Endothelial cell of umbilical vein (primary cell): ENCODE measurements around the gene USP12. TPM values are rescaled to one million over a fixed set of nuclear protein-coding genes. Genes with fewer than 3 reads are reported as not detected.

ENCODE experiments used
- BruUV-seq: library from RNA; stranded (reverse); fragments of 400-500 nt; replicated peaks from 2 replicates; lab custom pipeline; 2021; lab: Mats Ljungman, UMichigan
- CTCF ChIA-PET: fragments of 300-600, 350-600 bp; sonication (Branson Sonifier 250); formaldehyde crosslinking; loops from one replicate; lab custom pipeline; 2021; ENCODE audit warnings: antibody characterized with exemption, inconsistent platforms; lab: Charles Lee
- POLR2A ChIA-PET: fragments of 300-600, 350-600 bp; sonication (Branson Sonifier 250); formaldehyde crosslinking; loops from one replicate; lab custom pipeline; 2021; ENCODE audit warnings: antibody characterized with exemption, inconsistent platforms; lab: Charles Lee
- DNase-seq: peaks from one replicate; pipeline ENCODE4 v3.0.0-alpha.2; 2011; ENCODE audit warnings: low read depth, low spot score
- FAIRE-seq: peaks from 2 replicates; lab custom pipeline; 2011; peaks lifted over from hg19 to GRCh38; lab: Jason Lieb, UNC
- H2AFZ ChIP-seq: 2 replicates; pipeline ENCODE4 v1.6.0; 2012; ENCODE audit warnings: low read depth, low read length, control low read depth, inconsistent platforms
- H3K27ac ChIP-seq: 2 replicates; pipeline ENCODE4 v1.5.1; 2011; ENCODE audit warnings: low read depth, mild to moderate bottlenecking, control low read depth, low read length, moderate library complexity; ENCODE audit not compliant: insufficient read depth
- H3K27me3 ChIP-seq, 2 experiments: 2 replicates each; pipeline versions ENCODE4 v1.6.0 to v1.6.1; 2011; ENCODE audit warnings: low read length in 2 of 2, mixed read lengths in 1 of 2; ENCODE audit not compliant: control insufficient read depth in 2 of 2, insufficient read depth in 2 of 2
- H3K36me3 ChIP-seq, 2 experiments: 2 replicates in 1 of 2; 3 replicates in 1 of 2; pipeline ENCODE4 v1.5.1; 2011; ENCODE audit warnings: low read length in 2 of 2, mild to moderate bottlenecking in 1 of 2, moderate library complexity in 1 of 2; ENCODE audit not compliant: control insufficient read depth in 2 of 2, insufficient read depth in 2 of 2; ENCODE audit errors: extremely low read depth in 1 of 2
- H3K4me1 ChIP-seq: 3 replicates; pipeline ENCODE4 v1.5.1; 2011; ENCODE audit warnings: mild to moderate bottlenecking, low read length; ENCODE audit not compliant: control insufficient read depth, insufficient read depth; ENCODE audit errors: extremely low read depth
- H3K4me2 ChIP-seq: 2 replicates; pipeline ENCODE4 v1.6.1; 2011; ENCODE audit warnings: low read length, control low read depth, mixed read lengths; ENCODE audit not compliant: insufficient read depth
- H3K4me3 ChIP-seq, 3 experiments: fragments of 200-600 bp in 1 of 3; sonication (generic), shearing (Covaris generic) in 1 of 3; replicated peaks in 1 of 3; 2 replicates each; pipeline ENCODE4 v1.5.1; 2011 to 2016; ENCODE audit warnings: control low read depth in 3 of 3, low read length in 3 of 3, mild to moderate bottlenecking in 2 of 3, inconsistent platforms in 1 of 3, low read depth in 1 of 3, moderate library complexity in 1 of 3; ENCODE audit not compliant: insufficient read depth in 1 of 3
- H3K79me2 ChIP-seq: 2 replicates; pipeline ENCODE4 v1.6.0; 2012; ENCODE audit warnings: low read length, inconsistent platforms; ENCODE audit not compliant: control insufficient read depth, insufficient read depth
- H3K9ac ChIP-seq: replicated peaks from 2 replicates; pipeline ENCODE3; 2011; ENCODE audit warnings: low read length, control low read depth; ENCODE audit not compliant: insufficient read depth; ENCODE audit errors: extremely low read depth
- H3K9me1 ChIP-seq: replicated peaks from 3 replicates; pipeline ENCODE4 v1.6.0; 2011; ENCODE audit warnings: mild to moderate bottlenecking, low read length; ENCODE audit not compliant: control insufficient read depth, insufficient read depth; ENCODE audit errors: extremely low read depth
- H3K9me3 ChIP-seq: replicated peaks from 2 replicates; pipeline ENCODE4 v1.5.1; 2012; ENCODE audit warnings: low read length, inconsistent platforms; ENCODE audit not compliant: control insufficient read depth, insufficient read depth
- H4K20me1 ChIP-seq: replicated peaks from 2 replicates; pipeline ENCODE3; 2011; ENCODE audit warnings: mild to moderate bottlenecking, low read length; ENCODE audit not compliant: control insufficient read depth, insufficient read depth; ENCODE audit errors: extremely low read depth
- CTCF ChIP-seq, 2 donors: IDR thresholded peaks; 1 replicate in 1 of 2; 2 replicates in 1 of 2; pipeline ENCODE4 v1.5.1; 2011; ENCODE audit warnings: low read length in 2 of 2, mild to moderate bottlenecking in 2 of 2, moderate library complexity in 2 of 2, control low read depth in 1 of 2, inconsistent platforms in 1 of 2, low read depth in 1 of 2; ENCODE audit not compliant: insufficient read depth in 1 of 2; ENCODE audit errors: extremely low read depth in 1 of 2
- EZH2 ChIP-seq: IDR thresholded peaks from 2 replicates; pipeline ENCODE4 v1.6.1; 2012; ENCODE audit warnings: borderline replicate concordance, low read depth, mild to moderate bottlenecking, moderate library complexity, low read length, inconsistent platforms; ENCODE audit not compliant: severe bottlenecking
- FOS ChIP-seq: IDR thresholded peaks from 2 replicates; pipeline ENCODE4 v1.6.1; 2011; ENCODE audit warnings: mild to moderate bottlenecking, low read length, moderate library complexity, borderline replicate concordance; ENCODE audit not compliant: insufficient read depth
- GATA2 ChIP-seq: IDR thresholded peaks from 2 replicates; pipeline ENCODE4 v1.7.0; 2011; ENCODE audit warnings: low read depth, mild to moderate bottlenecking, moderate library complexity, mixed read lengths, low read length; ENCODE audit not compliant: insufficient read length, insufficient read depth
- JUN ChIP-seq: IDR thresholded peaks from 2 replicates; pipeline ENCODE4 v1.6.1; 2011; ENCODE audit warnings: borderline replicate concordance, low read depth; ENCODE audit not compliant: insufficient read length, insufficient read depth
- MAX ChIP-seq: IDR thresholded peaks from 2 replicates; pipeline ENCODE4 v1.6.1; 2011; ENCODE audit not compliant: insufficient read depth, insufficient read length
- MYC ChIP-seq: IDR thresholded peaks from one replicate; pipeline ENCODE4 v1.6.1; 2011; ENCODE audit warnings: mild to moderate bottlenecking, low read depth, low read length
- POLR2A ChIP-seq: IDR thresholded peaks from 2 replicates; pipeline ENCODE4 v1.6.1; 2012; ENCODE audit warnings: low read depth, mild to moderate bottlenecking, control low read depth, low read length
- POLR2AphosphoS5 ChIP-seq: IDR thresholded peaks from 2 replicates; pipeline ENCODE4 v1.6.1; 2012; ENCODE audit warnings: low read depth, mild to moderate bottlenecking, control low read depth, low read length, moderate library complexity; ENCODE audit not compliant: insufficient read depth
- dilution Hi-C: fragments of 300-500 bp; cut with MboI; formaldehyde crosslinking; loops from one replicate; pipeline ENCODE4 v1.15.0; 2019; ENCODE audit warnings: low sequenced_read_pairs; ENCODE audit not compliant: extremely low pct_ligation_motif_present
- intact Hi-C: fragments of 100-400 bp; cut with micrococcal nuclease; formaldehyde crosslinking; loops from one replicate; pipeline ENCODE4 v1.10.0; 2022
- polyA plus RNA-seq, 4 experiments: library from polyadenylated mRNA; depleted of rRNA in 3 of 4; stranded (reverse) in 3 of 4; unstranded in 1 of 4; fragments of >200 nt; gene quantifications; 2 replicates each; pipeline versions ENCODE4 v1.2.1 to v1.2.3, GENCODE V29; 2011 to 2012; ENCODE audit warnings: missing spikeins in 1 of 4
- total RNA-seq: library from RNA; stranded (reverse); gene quantifications from 2 replicates; pipeline ENCODE4 v1.2.3, GENCODE V29; 2021

The USP12 gene
- total and polyA plus RNA-seq, 2 donors (not counting 3 experiments of a cell fraction or from before 2014, with no cell fraction given) = 6.2 to 33.4 TPM

DNA sequence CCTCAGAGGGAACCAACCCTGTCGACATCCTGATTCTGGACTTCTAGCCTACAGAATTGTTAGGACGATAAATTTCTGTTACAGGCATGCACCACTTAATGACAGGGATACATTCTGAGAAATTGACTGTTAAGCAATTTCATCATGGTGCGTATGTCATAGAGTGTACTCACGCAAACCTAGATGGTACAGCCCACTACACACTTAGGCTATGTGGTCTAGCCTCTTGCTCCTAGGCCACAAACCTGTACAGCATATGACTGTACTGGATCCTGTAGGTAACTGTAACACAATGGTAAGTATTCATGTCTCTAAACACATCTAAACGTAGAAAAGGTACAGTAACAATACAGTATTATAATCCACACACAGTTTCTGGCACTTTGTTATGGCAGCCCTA, 13.3 kb downstream of the USP12 start:
- intact Hi-C loops = no loop called here

DNA sequence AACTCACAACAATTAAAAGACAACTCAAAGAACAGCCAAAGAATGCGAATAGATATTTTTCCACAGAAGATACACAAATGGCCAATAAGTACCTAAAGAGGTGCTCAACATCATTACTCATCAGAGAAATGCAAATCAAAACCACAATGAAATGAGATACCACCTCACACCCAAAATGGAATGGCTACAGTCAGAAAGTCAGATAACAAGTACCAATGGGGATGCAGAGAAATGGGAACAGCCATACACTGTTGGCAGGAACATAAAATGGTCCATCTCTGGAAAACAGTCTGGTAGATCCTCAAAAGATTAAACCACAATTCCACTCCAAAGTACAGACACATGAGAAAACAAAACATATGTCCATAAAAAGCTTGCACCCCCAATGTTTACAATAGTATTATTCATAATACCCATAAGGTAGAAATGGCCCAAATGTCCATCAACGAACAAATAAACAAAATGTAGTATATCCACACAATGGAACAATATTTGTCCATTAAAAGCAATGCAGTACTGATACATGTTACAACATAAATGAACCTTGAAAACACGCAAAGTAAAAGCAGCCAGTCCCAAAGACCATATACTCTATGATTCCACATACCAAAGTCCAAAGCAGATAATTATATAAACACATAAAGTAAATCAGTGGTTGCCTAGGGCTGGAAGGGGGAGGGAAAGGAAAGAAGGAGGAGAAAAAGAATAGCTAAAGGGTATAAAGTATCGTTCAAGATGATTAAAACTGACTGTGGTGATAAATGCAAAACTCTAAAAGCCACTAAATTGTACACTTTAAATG, 19.6 kb downstream of the USP12 start:
- Histone ChIP-seq H3K27me3 (no peaks in the 10 kb centered on the region), H3K4me3 (no peak overlapping the region), H3K36me3 (no peaks in the 10 kb centered on the region), H3K4me1 (no peaks in the 10 kb centered on the region), H4K20me1 (peaks cover 5% of the 10 kb centered on the region), H3K79me2 (peaks cover 93% of the 10 kb centered on the region), H3K9ac (no peak overlapping the region), H3K9me3 (no peaks in the 10 kb centered on the region), H2AFZ (no peak overlapping the region), H3K27ac (no peak overlapping the region), H3K9me1 (no peaks in the 10 kb centered on the region), H3K4me2 (no peak overlapping the region)
- FAIRE-seq (no peak), DNase-seq (no peak)
- dilution Hi-C loops = no loop called here
- ChIA-PET POLR2A (no interaction called here), CTCF (interaction anchor here (2.4 kb wide), 1 partner anchor 38 kb away, joined by 5 read pairs; no protein-coding TSS in a partner anchor)
- no TSS peak for BruUV-seq
- intact Hi-C loops = no loop called here
- TF ChIP-seq MYC (no peak), JUN (no peak), EZH2 (no peak), POLR2A (no peak), CTCF (IDR thresholded peaks at IDR 0.05; ENCODE audit: extremely low read depth in 1 of 2, insufficient read depth in 1 of 2, low read depth in 1 of 2, low read length in 2 of 2) (no peak), FOS (no peak), POLR2AphosphoS5 (no peak), GATA2 (no peak), MAX (no peak)

More for the DNA sequence above, 13.3 kb downstream of the USP12 start:
- CTCF ChIA-PET = no interaction called here
- dilution Hi-C loops = no loop called here
- no TSS peak for BruUV-seq
- Histone ChIP-seq H3K9me3 (no peaks in the 10 kb centered on the region), H3K27ac (no peak overlapping the region), H3K36me3 (no peaks in the 10 kb centered on the region), H3K4me3 (no peak overlapping the region), H3K9ac (no peak overlapping the region), H3K4me2 (no peak overlapping the region), H2AFZ (no peak overlapping the region), H3K9me1 (no peaks in the 10 kb centered on the region), H3K4me1 (no peaks in the 10 kb centered on the region), H3K27me3 (no peaks in the 10 kb centered on the region), H4K20me1 (peaks cover 17% of the 10 kb centered on the region), H3K79me2 (peaks cover 98% of the 10 kb centered on the region)
- TF ChIP-seq EZH2 = no peak
- FAIRE-seq (no peak), DNase-seq (no peak)
- POLR2A ChIA-PET = no interaction called here
